ENCODE results near the gene LYPD4. TPM values are rescaled to one million over a fixed set of nuclear protein-coding genes. Genes with fewer than 3 reads are reported as not detected.
A peak's percentile ranks its signal among the peaks of the same experiment; 100 is the strongest.

The LYPD4 gene
- total RNA-seq, 1 experiment from 2014 or later: not detected

- peaks cover 28% of the 10 kb centered on the region for H3K4me1 Mint-ChIP-seq
- CTCF ChIA-PET: no interaction called here
- peak overlapping the region; percentile 82; the same call in 1 of the 2 replicates for H3K27ac Mint-ChIP-seq
- POLR2A ChIA-PET: interaction anchor here (1.2 kb wide), 1 partner anchor 9 kb away, joined by 13 read pairs; the partner anchor contains the start of gene RPS19
- TF ChIP-seq FOXJ3 (CRISPR knock-in tag; IDR thresholded peaks at IDR 0.05; ENCODE audit: borderline replicate concordance) (no peak), NFE2L1 (CRISPR knock-in tag; IDR thresholded peaks at IDR 0.05) (no peak), ZBTB43 (CRISPR knock-in tag; IDR thresholded peaks at IDR 0.05) (no peak), NR3C1 (CRISPR knock-in tag; conservative IDR thresholded peaks at IDR 0.05; ENCODE audit: low read depth) (no peak), GRHL2 (CRISPR knock-in tag; IDR thresholded peaks at IDR 0.05; ENCODE audit: insufficient replicate concordance, severe bottlenecking) (no peak), AR (CRISPR knock-in tag; IDR thresholded peaks at IDR 0.05) (no peak), TEAD1 (CRISPR knock-in tag; IDR thresholded peaks at IDR 0.05) (no peak), NFYB (CRISPR knock-in tag; conservative IDR thresholded peaks at IDR 0.05; ENCODE audit: low read depth) (no peak)
- H3K27me3 Mint-ChIP-seq (ENCODE audit: low read depth): no peaks in the 10 kb centered on the region
- peaks cover 65% of the 10 kb centered on the region for H3K36me3 Mint-ChIP-seq
- DNase-seq (ENCODE audit: low spot score) (no peak), ATAC-seq (no peak)
- H3K9me3 Mint-ChIP-seq: no peaks in the 10 kb centered on the region
- no peak overlapping the region for H3K4me3 Mint-ChIP-seq
These were observed 24.5 kb upstream of the LYPD4 start for GRCh38 chr19:41868989-41869300.

- peaks cover 30% of the 10 kb centered on the region for H3K4me1 Mint-ChIP-seq
- H3K4me3 Mint-ChIP-seq: no peak overlapping the region
- no peaks in the 10 kb centered on the region for H3K27me3 Mint-ChIP-seq (ENCODE audit: low read depth)
- CTCF ChIA-PET: interaction anchor here (0.6 kb wide), 1 partner anchor 167 kb away, joined by 3 read pairs; no protein-coding TSS in a partner anchor
- H3K9me3 Mint-ChIP-seq: no peaks in the 10 kb centered on the region
- ATAC-seq (no peak), DNase-seq (ENCODE audit: low spot score) (no peak)
- H3K36me3 Mint-ChIP-seq: peaks cover 69% of the 10 kb centered on the region
- POLR2A ChIA-PET: interaction anchor here (1.2 kb wide), 1 partner anchor 8 kb away, joined by 13 read pairs; the partner anchor contains the start of gene RPS19
- H3K27ac Mint-ChIP-seq: peak overlapping the region; percentile 97
- TF ChIP-seq ZNF671 (CRISPR knock-in tag; IDR thresholded peaks at IDR 0.05): peak; percentile 10; the same call in 1 of the 2 replicates
- no peak for TF ChIP-seq NFATC4 (CRISPR knock-in tag; IDR thresholded peaks at IDR 0.05)
- no peak for TF ChIP-seq TCF7 (CRISPR knock-in tag; IDR thresholded peaks at IDR 0.05; ENCODE audit: low read depth)
These were observed 23.9 kb upstream of the LYPD4 start for GRCh38 chr19:41868120-41868988.

GRCh38 chr19:41866284-41866683 is 21.8 kb upstream of the LYPD4 start:
- ChIA-PET POLR2A (interaction anchor here (0.6 kb wide), 1 partner anchor 16 kb away, joined by 3 read pairs; no protein-coding TSS in a partner anchor), CTCF (interaction anchor here (1.1 kb wide), 1 partner anchor 159 kb away, joined by 3 read pairs; no protein-coding TSS in a partner anchor)
- Mint-ChIP-seq H3K27me3 (ENCODE audit: low read depth) (no peaks in the 10 kb centered on the region), H3K4me3 (peak overlapping the region; percentile 22), H3K27ac (peak overlapping the region; percentile 82), H3K9me3 (no peaks in the 10 kb centered on the region), H3K4me1 (peaks cover 47% of the 10 kb centered on the region), H3K36me3 (peaks cover 83% of the 10 kb centered on the region)
- no peak for DNase-seq (ENCODE audit: low spot score)
- TF ChIP-seq EMX1 (CRISPR knock-in tag; IDR thresholded peaks at IDR 0.05): peak; percentile 24; the same call in 1 of the 2 replicates
- TF ChIP-seq AR (CRISPR knock-in tag; IDR thresholded peaks at IDR 0.05): 0 out of 2 replicates have a peak, but pooled peaks have one; percentile 0
- no peak for TF ChIP-seq USF1 (CRISPR knock-in tag; IDR thresholded peaks at IDR 0.05)
- peak; percentile 21; the same call in 1 of the 2 replicates for TF ChIP-seq NFATC4 (CRISPR knock-in tag; IDR thresholded peaks at IDR 0.05)
- no peak for TF ChIP-seq ZNF512 (CRISPR knock-in tag; IDR thresholded peaks at IDR 0.05; ENCODE audit: borderline replicate concordance)
- ATAC-seq: peak; percentile 4

All from WTC11 (cell line).